Measurements from ENCODE around the gene CNPY4. TPM values are rescaled to one million over a fixed set of nuclear protein-coding genes. Genes with fewer than 3 reads are reported as not detected.

Gene CNPY4
- total RNA-seq, 1 experiment from 2014 or later, result 10.4 TPM

- Histone ChIP-seq H3K27me3 (ENCODE audit: insufficient read depth, low read length) (no peaks in the 10 kb centered on the region), H2BK15ac (ENCODE audit: low read depth, low read length) (no peak within 1 kb of the TSS), H3K4ac (ENCODE audit: low read depth, low read length) (no peak within 1 kb of the TSS), H3K79me2 (ENCODE audit: insufficient read depth, low read length) (no peaks in the 10 kb centered on the region), H2BK120ac (ENCODE audit: low read depth, low read length, poor library complexity, severe bottlenecking) (no peak within 1 kb of the TSS), H3K27ac (ENCODE audit: insufficient read length, low read depth, low read length) (peak within 1 kb of the TSS; percentile 15), H3K14ac (ENCODE audit: insufficient read depth, low read length) (peak within 1 kb of the TSS; percentile 96), H3K9ac (ENCODE audit: extremely low read depth, insufficient read length, low read length) (peak within 1 kb of the TSS; percentile 93), H3K4me1 (ENCODE audit: insufficient read depth, low read length) (no peaks in the 10 kb centered on the region), H4K91ac (ENCODE audit: insufficient read length, low read depth, low read length) (no peak within 1 kb of the TSS), H4K20me1 (ENCODE audit: control insufficient read depth, insufficient read depth, insufficient read length) (no peaks in the 10 kb centered on the region), H2BK5ac (ENCODE audit: insufficient read length, low read length) (no peak within 1 kb of the TSS), H3K56ac (ENCODE audit: insufficient read length, low read depth, low read length) (no peak within 1 kb of the TSS), H3K23ac (ENCODE audit: insufficient read length, low read depth, low read length) (no peak within 1 kb of the TSS), H3K9me3 (ENCODE audit: control insufficient read depth, low read depth, low read length) (no peaks in the 10 kb centered on the region), H2AFZ (ENCODE audit: low read length) (no peak within 1 kb of the TSS), H3K23me2 (ENCODE audit: insufficient read length, low read depth, low read length, poor library complexity, severe bottlenecking) (peaks cover 4% of the 10 kb centered on the region), H3K18ac (ENCODE audit: insufficient read length, low read depth, low read length) (peak within 1 kb of the TSS; percentile 90), H4K8ac (replicated peaks; ENCODE audit: insufficient read length, low read depth, low read length) (peak within 1 kb of the TSS; percentile 19), H3K79me1 (ENCODE audit: insufficient read depth, low read depth, low read length, poor library complexity, severe bottlenecking) (no peaks in the 10 kb centered on the region), H2BK20ac (ENCODE audit: low read depth, low read length, poor library complexity, severe bottlenecking) (no peak within 1 kb of the TSS), H3T11ph (ENCODE audit: low read length) (no peak within 1 kb of the TSS), H3K4me2 (ENCODE audit: insufficient read depth, insufficient read length, low read length) (peak within 1 kb of the TSS; percentile 90), H2AK5ac (ENCODE audit: insufficient read length, low read length) (no peak within 1 kb of the TSS), H4K5ac (ENCODE audit: insufficient read length, low read depth, low read length) (no peak within 1 kb of the TSS), H2BK12ac (ENCODE audit: insufficient read length, low read depth, low read length) (no peak within 1 kb of the TSS)
- WGBS (ENCODE audit: extremely low coverage, insufficient read length, low lambda C conversion rate), result no CpG with 5 or more reads among the region's 68 CpGs
- no peaks in the 10 kb centered on the region; a peak in 1 of 5 replicates for H3K9me3 Mint-ChIP-seq
- no peak for TF ChIP-seq CTCF (conservative IDR thresholded peaks at IDR 0.05)
- peak within 1 kb of the TSS; percentile 96 to 97 for H3K4me3 Mint-ChIP-seq
- H3K36me3 Mint-ChIP-seq (ENCODE audit: insufficient read depth in 1 of 3, low read depth in 3 of 3), result peaks cover 39 to 42% (median 41%) of the 10 kb centered on the region in 3 experiments
- H3K27me3 Mint-ChIP-seq (ENCODE audit: low read depth), result peaks cover 5% of the 10 kb centered on the region
- H3K4me1 Mint-ChIP-seq, result peaks cover 9 to 10% of the 10 kb centered on the region in 2 experiments
- DNase-seq, result peak; percentile 78
- H3K27ac Mint-ChIP-seq, result peak within 1 kb of the TSS; percentile 93 to 98 (median 97)
These were observed 30.6 kb upstream of the CNPY4 start, which contains the start of gene COPS6 for GRCh38 chr7:100088621-100089457. Gene COPS6 (plus strand): TSS chr7:100088969. CDS start chr7:100088991, 22 bp downstream.

Data from H9 (cell line).